Fibroblast of skin of scalp (primary cell): ENCODE data around the gene TBX4.

Experiments used
- DNase-seq: peaks from one replicate; pipeline ENCODE4 v3.0.0-alpha.2; 2013

The TBX4 gene

GRCh38 chr17:61412860-61413660 lies 39.2 kb upstream of the TBX4 start:
- no peak for DNase-seq

- DNase-seq, result no peak
Observed at GRCh38 chr17:61413661-61414126, 38.5 kb upstream of the TBX4 start.

- DNase-seq, result no peak
Observed at GRCh38 chr17:61414141-61414935, 37.9 kb upstream of the TBX4 start.

GRCh38 chr17:61414936-61415251 lies 37.3 kb upstream of the TBX4 start:
- DNase-seq, result no peak

- peak; percentile 38 for DNase-seq
Observed at GRCh38 chr17:61415374-61416210, 36.6 kb upstream of the TBX4 start.

GRCh38 chr17:61416211-61416539 lies 36.0 kb upstream of the TBX4 start:
- DNase-seq, result no peak

- peak; percentile 87 for DNase-seq
Observed at GRCh38 chr17:61416540-61417363, 35.5 kb upstream of the TBX4 start.

GRCh38 chr17:61418449-61418848 lies 33.8 kb upstream of the TBX4 start:
- DNase-seq, result no peak

GRCh38 chr17:61419496-61420046 lies 32.7 kb upstream of the TBX4 start:
- DNase-seq, result no peak

GRCh38 chr17:61420052-61420451 lies 32.2 kb upstream of the TBX4 start:
- DNase-seq, result no peak

- DNase-seq, result no peak
Observed at GRCh38 chr17:61420745-61421398, 31.4 kb upstream of the TBX4 start.

- DNase-seq, result no peak
Observed at GRCh38 chr17:61421460-61421859, 30.8 kb upstream of the TBX4 start.

GRCh38 chr17:61422116-61422799 lies 30.0 kb upstream of the TBX4 start:
- DNase-seq, result no peak

GRCh38 chr17:61422869-61423268 lies 29.4 kb upstream of the TBX4 start:
- no peak for DNase-seq

GRCh38 chr17:61423967-61424649 lies 28.1 kb upstream of the TBX4 start:
- no peak for DNase-seq

GRCh38 chr17:61425682-61426481 lies 26.3 kb upstream of the TBX4 start:
- no peak for DNase-seq

GRCh38 chr17:61426482-61427304 lies 25.5 kb upstream of the TBX4 start:
- peak; percentile 38 for DNase-seq

GRCh38 chr17:61427567-61427966 lies 24.7 kb upstream of the TBX4 start:
- no peak for DNase-seq
